ENCODE results near the gene ARNT2.

- TF ChIP-seq CTCF (IDR thresholded peaks at IDR 0.05): no peak
- TF ChIP-seq POLR2A (IDR thresholded peaks at IDR 0.05): no peak
- TF ChIP-seq POLR2AphosphoS5 (IDR thresholded peaks at IDR 0.05; ENCODE audit: insufficient read depth in 1 of 2, low read depth in 1 of 2): no peak
These were observed 161.8 kb downstream of the ARNT2 start for GRCh38 chr15:80565988-80566387.

Measured in vagina (tissue), 2 donors.